SK-N-SH (cell line): ENCODE measurements around the gene CRIM1.

ENCODE experiments used
- EP300 ChIP-seq, 2 experiments: IDR thresholded peaks; 2 replicates each; pipeline versions ENCODE4 v1.4.0 to v1.6.1; 2012; ENCODE audit warnings: borderline replicate concordance in 1 of 2, low read depth in 1 of 2, low read length in 1 of 2
- GABPA ChIP-seq: IDR thresholded peaks from 2 replicates; pipeline ENCODE4 v1.4.0; 2012; ENCODE audit warnings: low read depth, mild to moderate bottlenecking
- POLR2AphosphoS5 ChIP-seq: IDR thresholded peaks from 2 replicates; pipeline ENCODE4 v1.6.1; 2012; ENCODE audit warnings: low read depth, low read length
- TAF1 ChIP-seq: IDR thresholded peaks from 2 replicates; pipeline ENCODE4 v1.6.1; 2012; ENCODE audit warnings: low read depth, mild to moderate bottlenecking, low read length, moderate library complexity, borderline replicate concordance

- TF ChIP-seq EP300 (IDR thresholded peaks at IDR 0.05; ENCODE audit: borderline replicate concordance in 1 of 2, low read depth in 1 of 2, low read length in 1 of 2) = no peak
- no peak for TF ChIP-seq TAF1
- TF ChIP-seq GABPA = no peak
- TF ChIP-seq POLR2AphosphoS5 = no peak
Measured at GRCh38 chr2:36337354-36337753, 18.2 kb upstream of the CRIM1 start.
